ENCODE measurements around the gene ZNF548.

The ZNF548 gene

DNA sequence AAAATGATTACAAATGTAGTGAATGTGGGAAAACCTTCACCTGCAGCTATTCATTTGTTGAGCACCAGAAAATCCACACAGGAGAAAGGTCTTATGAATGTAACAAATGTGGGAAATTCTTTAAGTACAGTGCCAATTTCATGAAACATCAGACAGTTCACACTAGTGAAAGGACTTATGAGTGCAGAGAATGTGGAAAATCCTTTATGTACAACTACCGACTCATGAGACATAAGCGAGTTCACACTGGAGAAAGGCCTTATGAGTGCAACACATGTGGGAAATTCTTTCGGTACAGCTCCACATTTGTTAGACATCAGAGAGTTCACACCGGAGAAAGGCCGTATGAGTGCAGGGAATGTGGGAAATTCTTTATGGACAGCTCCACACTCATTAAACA is 9.2 kb downstream of the ZNF548 start:
- DNase-seq (ENCODE audit: low read depth in 2 of 2) = no peak

DNA sequence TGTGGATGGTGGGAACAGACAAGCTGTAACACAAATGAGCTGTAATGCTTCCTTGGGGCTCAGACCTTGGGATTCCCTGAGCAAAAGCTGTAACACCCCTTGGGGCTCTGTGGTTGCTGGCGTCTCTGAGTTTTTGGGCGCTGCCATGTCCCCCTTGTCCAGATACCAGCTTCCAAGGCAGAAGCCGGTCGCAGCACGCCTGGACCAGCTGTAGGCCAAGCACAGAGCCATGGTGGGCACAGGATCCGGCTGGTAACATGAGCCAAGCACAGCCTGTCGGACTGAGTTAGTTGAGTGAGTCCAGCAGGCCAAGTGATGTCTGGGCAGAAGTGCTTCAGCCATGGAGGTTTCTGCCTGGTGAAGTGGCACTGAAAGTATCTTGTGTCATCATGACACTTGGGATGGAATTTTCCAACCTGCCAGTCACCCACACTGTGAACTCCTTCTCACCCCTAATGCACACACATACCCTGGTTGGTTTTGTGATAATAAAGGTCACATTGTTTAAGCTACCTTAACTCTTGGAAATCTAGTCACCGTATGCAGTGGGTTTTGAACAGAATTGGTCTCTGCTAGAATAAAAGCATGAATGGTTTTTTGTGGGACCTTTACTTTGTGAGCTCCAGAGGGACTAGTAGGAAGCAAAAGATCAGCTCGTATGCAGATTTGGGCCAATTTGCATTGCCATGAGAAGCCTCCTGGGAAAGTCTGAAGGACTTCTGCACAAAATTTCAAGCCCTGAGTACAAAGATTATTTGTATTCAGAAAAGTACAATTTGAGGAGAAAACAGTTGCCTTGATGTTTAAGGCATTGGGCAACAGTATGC is 14.3 kb downstream of the ZNF548 start:
- DNase-seq (ENCODE audit: low read depth in 2 of 2) = no peak

DNA sequence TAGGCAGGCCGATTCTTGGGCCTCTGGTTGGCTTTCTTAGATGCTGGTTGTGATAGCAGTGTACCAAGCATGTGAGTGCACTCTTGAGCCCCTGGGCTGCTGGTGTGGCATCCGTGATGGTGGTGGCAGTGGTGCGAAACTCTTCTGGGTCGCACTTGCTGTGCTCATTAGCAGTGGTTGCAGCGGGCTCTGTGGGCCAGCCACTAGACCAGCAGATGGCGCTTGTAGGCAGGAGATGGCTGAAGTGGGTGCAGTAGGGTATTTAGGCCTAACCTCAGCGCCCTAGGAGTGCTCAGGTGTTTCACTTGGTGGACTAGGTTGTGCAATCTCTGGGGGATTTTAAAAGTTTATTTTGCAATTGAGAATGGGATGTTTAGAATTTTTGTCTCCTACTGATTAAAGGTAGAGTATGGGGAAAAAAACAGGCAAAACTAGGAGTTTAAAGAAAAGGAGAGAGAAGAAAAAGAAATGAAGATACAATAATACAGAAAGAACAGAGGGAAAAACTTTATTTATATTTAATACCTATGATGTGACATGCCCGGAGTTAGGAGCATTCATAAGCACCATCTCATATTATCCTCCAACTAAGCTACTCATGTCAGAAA is 17.0 kb downstream of the ZNF548 start:
- no peak for DNase-seq (ENCODE audit: low read depth in 2 of 2)

DNA sequence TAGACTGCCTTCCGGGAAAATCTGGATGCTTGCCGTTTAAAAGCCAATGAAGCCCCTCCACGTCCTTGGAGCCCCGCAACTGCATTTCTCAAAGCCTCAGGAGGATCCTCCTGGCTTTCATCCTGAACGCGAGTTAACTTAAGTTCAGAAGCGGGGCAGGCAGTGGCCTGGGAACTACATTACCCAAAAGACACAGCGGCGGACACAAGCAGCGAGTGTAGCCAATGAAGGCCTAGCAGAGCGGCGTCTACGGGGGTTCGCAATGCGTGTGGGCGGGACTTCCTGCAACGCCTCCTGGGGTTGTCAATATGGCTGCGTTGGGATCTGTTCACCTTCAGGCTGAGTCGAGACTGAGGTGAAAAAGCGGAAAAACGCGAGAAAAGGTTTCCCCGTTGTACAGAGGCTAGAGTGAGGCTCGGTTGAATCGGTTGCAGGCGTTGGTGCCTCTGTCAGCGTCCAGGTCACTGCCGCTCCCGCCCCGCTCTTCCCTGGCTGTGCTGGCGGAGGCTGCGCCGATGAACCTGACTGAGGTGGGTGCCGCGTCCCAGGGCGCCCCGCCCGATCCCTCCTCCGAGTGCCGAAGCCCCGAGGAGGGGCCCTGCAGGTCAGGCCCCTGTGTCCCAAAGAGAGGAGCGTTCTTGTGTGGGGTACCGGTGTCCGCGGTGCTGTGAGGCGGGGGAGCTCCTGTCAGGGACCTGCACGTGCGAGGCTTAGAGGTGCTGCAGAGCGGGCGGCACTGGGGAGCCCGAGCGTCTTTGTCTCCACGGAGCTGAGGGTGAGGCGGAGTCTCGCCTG is 21.4 kb downstream of the ZNF548 start, which contains the start of gene ZNF17:
Gene ZNF17, plus strand, starts transcription at position 285 of the 795 bp plus-strand sequence. CDS start 2,455 bp downstream, outside the sequence.
- peak; percentile 72 to 77 for DNase-seq (ENCODE audit: low read depth in 2 of 2)

DNA sequence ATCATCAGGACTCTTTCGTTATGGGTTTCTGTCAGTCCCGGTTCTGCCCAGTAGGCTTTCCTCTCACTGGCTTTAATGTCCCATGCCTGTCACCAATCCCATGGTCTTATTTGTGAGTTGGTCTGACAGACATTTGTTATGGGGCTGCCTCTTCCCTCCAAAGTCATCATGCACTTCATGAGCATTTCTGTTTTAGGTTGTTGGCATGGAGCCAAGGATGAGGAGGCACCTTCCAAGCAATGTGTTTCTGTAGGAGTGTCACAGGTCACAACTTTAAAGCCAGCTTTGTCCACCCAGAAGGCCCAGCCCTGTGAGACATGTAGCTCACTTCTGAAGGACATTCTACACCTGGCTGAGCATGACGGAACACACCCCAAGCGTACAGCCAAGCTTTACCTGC is 29.8 kb downstream of the ZNF548 start:
- DNase-seq (ENCODE audit: low read depth in 2 of 2) = no peak

DNA sequence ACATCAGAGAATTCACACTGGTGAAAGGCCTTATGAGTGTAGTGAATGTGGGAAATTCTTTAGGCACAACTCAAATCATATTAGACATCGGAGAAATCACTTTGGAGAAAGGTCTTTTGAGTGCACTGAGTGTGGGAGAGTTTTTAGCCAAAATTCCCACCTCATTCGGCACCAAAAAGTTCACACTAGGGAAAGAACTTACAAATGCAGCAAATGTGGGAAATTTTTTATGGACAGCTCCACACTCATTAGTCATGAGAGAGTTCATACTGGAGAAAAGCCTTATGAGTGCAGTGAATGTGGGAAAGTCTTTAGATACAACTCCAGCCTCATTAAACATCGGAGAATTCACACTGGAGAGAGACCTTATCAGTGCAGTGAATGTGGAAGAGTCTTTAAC is 31.4 kb downstream of the ZNF548 start:
- no peak for DNase-seq (ENCODE audit: low read depth in 2 of 2)

DNA sequence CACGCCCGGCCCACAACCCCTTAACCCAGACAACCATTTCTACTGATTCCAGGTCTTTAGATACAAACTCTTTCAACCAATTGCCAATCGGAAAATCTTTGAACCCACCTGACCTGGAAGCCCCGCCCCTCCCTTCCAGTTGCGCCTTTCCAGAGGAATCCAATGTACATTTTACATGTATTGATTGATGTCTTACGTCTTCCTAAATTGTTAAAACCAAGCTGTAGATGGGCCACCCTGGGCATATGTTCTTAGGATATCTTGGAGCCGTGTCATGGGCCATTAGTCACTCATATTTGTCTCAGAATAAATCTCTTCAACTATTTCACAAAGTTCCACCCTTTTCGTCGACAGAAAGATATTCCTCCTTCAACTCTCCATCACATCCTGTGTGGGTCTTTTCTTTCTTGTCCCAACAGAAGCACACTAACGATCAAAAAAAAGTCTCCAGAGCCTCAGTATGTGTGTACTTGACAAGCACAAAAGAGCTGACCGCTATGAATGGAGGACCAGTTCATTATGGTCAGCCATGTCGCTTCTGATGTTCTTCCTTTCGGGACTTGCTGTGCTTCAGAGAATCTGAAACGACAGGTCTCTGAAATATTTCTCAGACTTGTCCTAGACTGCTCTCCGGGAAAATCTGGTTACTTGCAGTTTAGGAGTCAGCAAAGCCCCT is 44.9 kb downstream of the ZNF548 start:
- DNase-seq (ENCODE audit: low read depth in 2 of 2) = no peak

DNA sequence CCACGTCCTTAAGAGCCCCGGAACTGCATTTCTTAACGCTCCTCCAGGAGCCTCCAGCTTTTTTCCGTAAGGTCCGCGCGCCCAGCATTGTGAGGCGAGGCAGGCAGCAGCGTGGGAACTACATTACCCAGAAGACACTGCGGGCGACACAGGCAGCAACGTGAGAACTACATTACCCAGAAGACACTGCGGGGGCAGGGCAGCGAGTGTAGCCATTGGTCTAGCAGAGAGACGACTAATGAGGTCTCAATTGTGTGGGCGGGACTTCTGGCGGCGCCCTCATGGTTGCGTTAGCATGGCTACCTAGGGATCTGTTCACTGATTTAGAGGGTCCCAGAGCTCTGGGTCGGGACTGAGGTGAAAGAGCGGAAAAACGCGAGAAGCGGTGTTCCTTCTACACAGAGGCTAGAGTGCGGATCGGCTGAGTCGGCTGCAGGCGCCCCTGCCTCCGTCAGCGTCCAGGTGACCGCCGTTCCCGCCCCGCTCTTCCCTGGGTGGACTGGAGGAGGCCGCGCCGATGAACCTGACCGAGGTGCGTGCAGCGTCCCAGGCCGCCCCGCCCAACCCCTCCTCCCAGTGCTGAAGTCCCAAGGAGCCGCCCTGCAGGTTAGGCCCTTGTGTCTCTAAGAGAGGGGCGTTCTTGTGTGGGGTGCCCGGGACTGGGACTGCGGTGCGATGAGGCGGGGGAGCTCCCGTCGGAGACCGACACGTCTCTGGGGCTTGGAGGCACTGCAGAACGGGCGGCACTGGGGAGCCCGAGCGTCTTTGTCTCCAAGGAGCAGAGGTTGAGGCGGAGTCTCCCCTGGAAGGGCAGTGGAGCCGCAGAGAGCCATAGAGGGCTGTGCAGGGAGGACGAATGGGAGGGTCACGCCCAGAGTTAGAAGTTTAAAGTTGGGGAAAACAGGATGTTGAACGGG is 45.7 kb downstream of the ZNF548 start, which contains the start of gene ZNF749:
Gene ZNF749, plus strand, starts transcription at position 264 of the 917 bp plus-strand sequence. Its CDS starts 254 bp downstream, at position 518.
- DNase-seq (ENCODE audit: low read depth in 2 of 2) = peak; percentile 92 to 93

DNA sequence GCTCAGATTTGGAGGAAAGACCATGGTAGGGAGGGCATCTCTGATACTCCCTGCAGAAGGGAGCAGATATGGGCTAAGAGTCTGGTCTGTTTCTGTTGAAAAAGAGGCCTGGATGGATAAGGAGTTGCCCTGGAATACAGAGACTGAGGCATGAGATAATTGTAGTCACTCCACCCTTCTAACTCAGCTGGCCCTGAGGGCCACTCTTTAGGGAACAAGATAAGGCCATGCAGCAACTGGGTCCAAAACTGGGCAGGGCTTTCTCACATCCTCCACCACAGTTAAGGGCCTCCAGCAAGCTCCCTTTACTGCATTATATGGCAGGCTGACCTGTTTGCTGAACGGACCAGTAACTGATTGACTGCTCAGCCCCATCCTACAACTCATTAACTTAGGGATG is 46.8 kb downstream of the ZNF548 start:
- DNase-seq (ENCODE audit: low read depth in 2 of 2) = no peak

DNA sequence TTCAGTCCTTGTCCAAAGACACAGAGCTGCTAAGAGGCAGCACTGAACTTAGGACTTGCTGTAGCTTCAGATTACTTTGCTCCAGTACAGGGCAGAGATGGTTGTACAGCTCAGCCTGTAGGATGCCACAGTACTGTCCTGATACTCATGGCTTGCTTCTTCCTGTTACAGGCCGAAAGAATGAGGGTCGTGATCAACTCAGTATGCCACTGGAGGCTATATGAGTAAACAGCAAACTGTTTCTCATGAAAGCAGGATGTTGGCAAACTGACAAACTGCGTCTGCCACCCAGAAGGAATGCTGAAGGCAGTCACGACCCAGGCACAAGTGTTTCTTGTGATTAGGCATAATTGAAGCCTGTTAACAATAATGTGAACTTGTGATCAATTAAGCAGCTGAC is 48.3 kb downstream of the ZNF548 start:
- no peak for DNase-seq (ENCODE audit: low read depth in 2 of 2)

DNA sequence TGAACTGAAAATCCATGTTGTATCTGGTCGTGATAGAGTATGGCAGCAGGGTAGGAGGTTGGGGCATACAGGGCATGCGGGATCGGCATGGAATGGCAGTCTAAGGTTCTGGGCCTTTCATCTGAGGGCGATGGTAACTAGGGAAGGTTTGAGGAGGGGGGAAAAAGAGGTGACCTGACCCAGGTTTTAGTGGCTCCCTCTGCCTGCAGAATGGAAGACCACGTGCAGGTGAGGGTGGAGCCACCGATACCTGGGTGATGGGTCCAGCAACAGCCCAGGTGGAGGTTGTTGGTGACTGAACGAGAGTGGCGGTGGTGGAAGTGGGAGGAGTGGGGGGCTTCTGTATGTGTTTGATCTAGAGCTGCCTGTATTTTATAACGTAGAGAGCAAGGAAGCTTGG is 49.3 kb downstream of the ZNF548 start:
- DNase-seq (ENCODE audit: low read depth in 2 of 2) = no peak

DNA sequence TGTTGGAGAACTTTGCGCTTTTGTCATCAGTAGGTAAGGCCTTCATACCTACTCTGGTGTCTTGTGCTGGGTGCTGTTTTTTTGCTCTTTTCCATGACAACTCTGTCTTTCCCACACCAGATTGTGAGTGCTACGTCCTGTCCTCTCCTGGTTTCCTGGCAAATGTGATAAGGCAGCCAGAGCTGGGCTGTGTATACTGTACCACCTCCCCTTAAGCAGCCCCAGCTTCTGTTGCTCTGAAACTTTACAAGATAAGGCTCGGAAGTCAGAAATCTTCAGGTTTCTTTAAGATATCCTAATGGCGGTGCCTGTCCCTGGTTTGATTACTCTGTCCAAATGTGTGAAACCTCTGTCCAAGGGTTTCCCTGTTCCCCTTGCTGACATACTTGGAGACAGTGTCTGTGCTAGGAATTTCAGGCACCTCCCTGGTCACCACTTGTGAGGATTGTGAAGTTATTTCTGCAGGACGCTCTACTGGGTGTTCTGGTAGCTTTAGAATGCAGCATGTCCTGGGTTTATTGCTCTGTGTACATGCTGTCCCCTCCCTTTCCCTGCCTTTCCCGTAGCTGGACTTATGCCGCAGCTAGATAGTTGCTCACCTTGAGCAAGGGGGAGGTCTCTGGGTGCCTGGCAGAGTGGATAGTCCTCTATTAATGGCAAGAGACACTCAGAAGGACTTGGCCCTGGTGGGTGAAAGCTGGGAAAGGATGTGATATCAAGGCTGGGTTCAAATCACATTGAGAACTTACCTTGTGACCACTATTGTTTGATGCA is 52.5 kb downstream of the ZNF548 start:
- DNase-seq (ENCODE audit: low read depth in 2 of 2) = no peak

DNA sequence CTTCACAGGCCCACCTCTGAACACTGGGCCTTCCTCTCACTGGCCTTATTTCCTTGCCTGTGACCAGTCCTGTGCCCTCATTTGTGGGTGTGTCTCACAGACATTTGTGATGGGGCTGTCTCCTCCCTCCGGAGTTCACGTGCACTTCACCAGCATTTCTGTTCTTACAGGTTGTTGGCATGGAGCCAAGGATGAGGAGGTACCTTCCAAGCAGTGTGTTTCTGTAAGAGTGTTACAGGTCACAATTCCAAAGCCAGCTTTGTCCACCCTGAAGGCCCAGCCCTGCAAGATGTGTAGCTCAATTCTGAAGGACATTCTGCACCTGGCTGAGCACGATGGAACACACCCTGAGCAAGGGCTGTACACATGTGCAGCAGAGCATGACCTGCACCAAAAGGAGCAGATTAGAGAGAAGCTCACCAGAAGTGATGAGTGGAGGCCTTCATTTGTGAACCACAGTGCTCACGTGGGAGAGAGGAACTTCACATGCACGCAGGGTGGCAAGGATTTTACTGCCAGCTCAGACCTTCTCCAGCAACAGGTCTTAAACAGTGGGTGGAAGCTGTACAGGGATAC is 53.6 kb downstream of the ZNF548 start:
- no peak for DNase-seq (ENCODE audit: low read depth in 2 of 2)

DNA sequence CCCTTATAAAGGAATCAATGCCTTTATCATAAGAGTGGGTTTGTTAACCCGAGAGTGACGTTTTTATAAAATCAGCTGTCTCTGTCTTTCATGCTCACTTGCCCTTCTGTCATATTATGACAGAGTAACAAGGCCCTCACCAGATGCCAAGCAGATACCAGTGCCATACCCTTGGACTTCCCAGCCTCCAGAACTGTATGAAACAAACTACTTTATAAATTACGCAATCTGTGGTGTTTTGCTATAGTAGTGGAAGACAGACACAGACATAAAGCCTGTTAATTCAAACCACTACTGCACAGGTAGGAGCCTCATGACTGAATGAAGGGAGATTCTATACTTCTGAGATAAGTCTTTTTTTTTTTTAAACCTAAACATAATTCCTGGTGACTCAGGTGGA is 62.7 kb downstream of the ZNF548 start:
- DNase-seq (ENCODE audit: low read depth in 2 of 2) = no peak
